Stomach (tissue), 4 donors: ENCODE data around the gene ASTN1.

Experiments used
- CTCF ChIP-seq, 7 experiments: fragments of 450-650 bp in 4 of 7; fragments of 200-600 bp in 3 of 7; sonication (generic) in 3 of 7; IDR thresholded peaks; one replicate each; pipeline ENCODE4 v1.5.1; 2016 to 2019; ENCODE audit warnings: antibody characterized with exemption in 7 of 7, control low read depth in 2 of 7, mild to moderate bottlenecking in 1 of 7
- POLR2A ChIP-seq, 4 donors: fragments of 450-650 bp; IDR thresholded peaks; one replicate each; pipeline ENCODE4 v1.6.1; 2016; ENCODE audit warnings: antibody characterized with exemption in 4 of 4, control low read depth in 2 of 4, mild to moderate bottlenecking in 1 of 4, moderate library complexity in 1 of 4

- TF ChIP-seq POLR2A (IDR thresholded peaks at IDR 0.05) (no peak), CTCF (IDR thresholded peaks at IDR 0.05) (no peak)
Observed at GRCh38 chr1:176963181-176963580, 201.3 kb downstream of the ASTN1 start.
